Measurements from ENCODE around the gene NOC4L.

GRCh38 chr12:132197581-132198354 is 53.5 kb downstream of the NOC4L start:
- TF ChIP-seq CTCF (IDR thresholded peaks at IDR 0.05) = no peak
- TF ChIP-seq POLR2A (IDR thresholded peaks at IDR 0.05) = no peak
